ENCODE data around the gene ID3.

Gene ID3

GRCh38 chr1:23530747-23531561 is 28.3 kb downstream of the ID3 start, which contains the start of gene E2F2:
TSS of gene E2F2 (minus strand) at chr1:23531233. CDS start at chr1:23530793, 440 bp downstream.
- Histone ChIP-seq H3K27ac (no peak within 1 kb of the TSS), H3K9ac (no peak within 1 kb of the TSS), H3K4me1 (no peaks in the 10 kb centered on the region)

GRCh38 chr1:23530087-23530746 is 29.1 kb downstream of the ID3 start:
- Histone ChIP-seq H3K9ac (no peak overlapping the region), H3K27me3 (ENCODE audit: control insufficient read depth, insufficient read depth, low read length) (no peaks in the 10 kb centered on the region)
- no peak for TF ChIP-seq CTCF (IDR thresholded peaks at IDR 0.05)

More at GRCh38 chr1:23530747-23531561, 28.3 kb downstream of the ID3 start, which contains the start of gene E2F2:
- Histone ChIP-seq H2AFZ (peak within 1 kb of the TSS; percentile 78), H3K4me2 (ENCODE audit: low read length) (peak within 1 kb of the TSS; percentile 80), H3K4me3 (ENCODE audit: low read depth, low read length) (peak within 1 kb of the TSS; percentile 35), H3K79me2 (no peaks in the 10 kb centered on the region), H3K9me3 (ENCODE audit: control insufficient read depth, low read length) (no peaks in the 10 kb centered on the region), H3K36me3 (ENCODE audit: control insufficient read depth, insufficient read depth, low read length) (no peaks in the 10 kb centered on the region), H3K27me3 (ENCODE audit: control insufficient read depth, insufficient read depth, low read length) (no peaks in the 10 kb centered on the region)
- TF ChIP-seq CTCF (IDR thresholded peaks at IDR 0.05), result no peak

GRCh38 chr1:23529146-23530086 is 29.9 kb downstream of the ID3 start:
- no peak overlapping the region for H3K4me3 ChIP-seq (ENCODE audit: low read depth, low read length)
- no peak overlapping the region for H3K4me2 ChIP-seq (ENCODE audit: low read length)
- no peak overlapping the region for H3K27ac ChIP-seq
- no peak for TF ChIP-seq CTCF (IDR thresholded peaks at IDR 0.05)
- H2AFZ ChIP-seq, result no peak overlapping the region
- H3K9ac ChIP-seq, result no peak overlapping the region
- H3K9me3 ChIP-seq (ENCODE audit: control insufficient read depth, low read length), result no peaks in the 10 kb centered on the region
- H3K27me3 ChIP-seq (ENCODE audit: control insufficient read depth, insufficient read depth, low read length), result no peaks in the 10 kb centered on the region
- H3K79me2 ChIP-seq, result no peaks in the 10 kb centered on the region
- H3K36me3 ChIP-seq (ENCODE audit: control insufficient read depth, insufficient read depth, low read length), result no peaks in the 10 kb centered on the region
- no peaks in the 10 kb centered on the region for H3K4me1 ChIP-seq

More at GRCh38 chr1:23530087-23530746, 29.1 kb downstream of the ID3 start:
- Histone ChIP-seq H3K79me2 (no peaks in the 10 kb centered on the region), H3K4me1 (no peaks in the 10 kb centered on the region), H3K4me3 (ENCODE audit: low read depth, low read length) (peak overlapping the region; percentile 35), H3K4me2 (ENCODE audit: low read length) (peak overlapping the region; percentile 80), H3K36me3 (ENCODE audit: control insufficient read depth, insufficient read depth, low read length) (no peaks in the 10 kb centered on the region), H2AFZ (peak overlapping the region; percentile 22), H3K9me3 (ENCODE audit: control insufficient read depth, low read length) (no peaks in the 10 kb centered on the region), H3K27ac (no peak overlapping the region)

GRCh38 chr1:23528250-23528978 is 30.9 kb downstream of the ID3 start:
- TF ChIP-seq CTCF (IDR thresholded peaks at IDR 0.05), result no peak
- Histone ChIP-seq H3K36me3 (ENCODE audit: control insufficient read depth, insufficient read depth, low read length) (no peaks in the 10 kb centered on the region), H3K9ac (no peak overlapping the region), H2AFZ (no peak overlapping the region), H3K4me1 (no peaks in the 10 kb centered on the region), H3K9me3 (ENCODE audit: control insufficient read depth, low read length) (no peaks in the 10 kb centered on the region), H3K4me2 (ENCODE audit: low read length) (no peak overlapping the region), H3K79me2 (no peaks in the 10 kb centered on the region), H3K4me3 (ENCODE audit: low read depth, low read length) (no peak overlapping the region), H3K27me3 (ENCODE audit: control insufficient read depth, insufficient read depth, low read length) (no peaks in the 10 kb centered on the region), H3K27ac (no peak overlapping the region)
